ENCODE data around the gene DUSP14. TPM values are rescaled to one million over a fixed set of nuclear protein-coding genes. Genes with fewer than 3 reads are reported as not detected.

DUSP14 gene
- total RNA-seq, 1 experiment from 2014 or later = 22.4 TPM

GRCh38 chr17:37476431-37477120 is 13.1 kb upstream of the DUSP14 start:
- peaks cover 40% of the 10 kb centered on the region for H3K36me3 Mint-ChIP-seq
- DNase-seq (ENCODE audit: low spot score) (no peak), ATAC-seq (no peak)
- no peaks in the 10 kb centered on the region for H3K27me3 Mint-ChIP-seq (ENCODE audit: low read depth)
- peaks cover 9% of the 10 kb centered on the region for H3K4me1 Mint-ChIP-seq
- H3K4me3 Mint-ChIP-seq = no peak overlapping the region
- TF ChIP-seq, protein P1, sequence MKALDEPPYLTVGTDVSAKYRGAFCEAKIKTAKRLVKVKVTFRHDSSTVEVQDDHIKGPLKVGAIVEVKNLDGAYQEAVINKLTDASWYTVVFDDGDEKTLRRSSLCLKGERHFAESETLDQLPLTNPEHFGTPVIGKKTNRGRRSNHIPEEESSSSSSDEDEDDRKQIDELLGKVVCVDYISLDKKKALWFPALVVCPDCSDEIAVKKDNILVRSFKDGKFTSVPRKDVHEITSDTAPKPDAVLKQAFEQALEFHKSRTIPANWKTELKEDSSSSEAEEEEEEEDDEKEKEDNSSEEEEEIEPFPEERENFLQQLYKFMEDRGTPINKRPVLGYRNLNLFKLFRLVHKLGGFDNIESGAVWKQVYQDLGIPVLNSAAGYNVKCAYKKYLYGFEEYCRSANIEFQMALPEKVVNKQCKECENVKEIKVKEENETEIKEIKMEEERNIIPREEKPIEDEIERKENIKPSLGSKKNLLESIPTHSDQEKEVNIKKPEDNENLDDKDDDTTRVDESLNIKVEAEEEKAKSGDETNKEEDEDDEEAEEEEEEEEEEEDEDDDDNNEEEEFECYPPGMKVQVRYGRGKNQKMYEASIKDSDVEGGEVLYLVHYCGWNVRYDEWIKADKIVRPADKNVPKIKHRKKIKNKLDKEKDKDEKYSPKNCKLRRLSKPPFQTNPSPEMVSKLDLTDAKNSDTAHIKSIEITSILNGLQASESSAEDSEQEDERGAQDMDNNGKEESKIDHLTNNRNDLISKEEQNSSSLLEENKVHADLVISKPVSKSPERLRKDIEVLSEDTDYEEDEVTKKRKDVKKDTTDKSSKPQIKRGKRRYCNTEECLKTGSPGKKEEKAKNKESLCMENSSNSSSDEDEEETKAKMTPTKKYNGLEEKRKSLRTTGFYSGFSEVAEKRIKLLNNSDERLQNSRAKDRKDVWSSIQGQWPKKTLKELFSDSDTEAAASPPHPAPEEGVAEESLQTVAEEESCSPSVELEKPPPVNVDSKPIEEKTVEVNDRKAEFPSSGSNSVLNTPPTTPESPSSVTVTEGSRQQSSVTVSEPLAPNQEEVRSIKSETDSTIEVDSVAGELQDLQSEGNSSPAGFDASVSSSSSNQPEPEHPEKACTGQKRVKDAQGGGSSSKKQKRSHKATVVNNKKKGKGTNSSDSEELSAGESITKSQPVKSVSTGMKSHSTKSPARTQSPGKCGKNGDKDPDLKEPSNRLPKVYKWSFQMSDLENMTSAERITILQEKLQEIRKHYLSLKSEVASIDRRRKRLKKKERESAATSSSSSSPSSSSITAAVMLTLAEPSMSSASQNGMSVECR (CRISPR knock-in tag; IDR thresholded peaks at IDR 0.05; ENCODE audit: borderline replicate concordance) = no peak
- TF ChIP-seq ZNF317 (CRISPR knock-in tag; IDR thresholded peaks at IDR 0.05; ENCODE audit: borderline replicate concordance, low read depth) (no peak), GABPB1 (CRISPR knock-in tag; IDR thresholded peaks at IDR 0.05) (no peak), TCF7 (CRISPR knock-in tag; IDR thresholded peaks at IDR 0.05; ENCODE audit: low read depth) (no peak), MYBL2 (CRISPR knock-in tag; IDR thresholded peaks at IDR 0.05) (no peak), ZNF416 (CRISPR knock-in tag; IDR thresholded peaks at IDR 0.05) (no peak), ETV6 (CRISPR knock-in tag; IDR thresholded peaks at IDR 0.05) (no peak), ZNF232 (CRISPR knock-in tag; IDR thresholded peaks at IDR 0.05) (no peak), NR3C1 (CRISPR knock-in tag; conservative IDR thresholded peaks at IDR 0.05; ENCODE audit: low read depth) (no peak), KAT7 (CRISPR knock-in tag; IDR thresholded peaks at IDR 0.05; ENCODE audit: borderline replicate concordance) (no peak), ZNF263 (CRISPR knock-in tag; IDR thresholded peaks at IDR 0.05; ENCODE audit: low read depth) (no peak), NR2C2 (CRISPR knock-in tag; IDR thresholded peaks at IDR 0.05) (no peak), HMGXB4 (CRISPR knock-in tag; IDR thresholded peaks at IDR 0.05) (no peak), USF2 (CRISPR knock-in tag; IDR thresholded peaks at IDR 0.05) (no peak)
- TF ChIP-seq, protein P2, sequence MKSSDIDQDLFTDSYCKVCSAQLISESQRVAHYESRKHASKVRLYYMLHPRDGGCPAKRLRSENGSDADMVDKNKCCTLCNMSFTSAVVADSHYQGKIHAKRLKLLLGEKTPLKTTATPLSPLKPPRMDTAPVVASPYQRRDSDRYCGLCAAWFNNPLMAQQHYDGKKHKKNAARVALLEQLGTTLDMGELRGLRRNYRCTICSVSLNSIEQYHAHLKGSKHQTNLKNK (CRISPR knock-in tag; IDR thresholded peaks at IDR 0.05) = no peak
- TF ChIP-seq, protein P3, sequence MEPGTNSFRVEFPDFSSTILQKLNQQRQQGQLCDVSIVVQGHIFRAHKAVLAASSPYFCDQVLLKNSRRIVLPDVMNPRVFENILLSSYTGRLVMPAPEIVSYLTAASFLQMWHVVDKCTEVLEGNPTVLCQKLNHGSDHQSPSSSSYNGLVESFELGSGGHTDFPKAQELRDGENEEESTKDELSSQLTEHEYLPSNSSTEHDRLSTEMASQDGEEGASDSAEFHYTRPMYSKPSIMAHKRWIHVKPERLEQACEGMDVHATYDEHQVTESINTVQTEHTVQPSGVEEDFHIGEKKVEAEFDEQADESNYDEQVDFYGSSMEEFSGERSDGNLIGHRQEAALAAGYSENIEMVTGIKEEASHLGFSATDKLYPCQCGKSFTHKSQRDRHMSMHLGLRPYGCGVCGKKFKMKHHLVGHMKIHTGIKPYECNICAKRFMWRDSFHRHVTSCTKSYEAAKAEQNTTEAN (CRISPR knock-in tag; IDR thresholded peaks at IDR 0.05) = no peak
- TF ChIP-seq, protein P4, sequence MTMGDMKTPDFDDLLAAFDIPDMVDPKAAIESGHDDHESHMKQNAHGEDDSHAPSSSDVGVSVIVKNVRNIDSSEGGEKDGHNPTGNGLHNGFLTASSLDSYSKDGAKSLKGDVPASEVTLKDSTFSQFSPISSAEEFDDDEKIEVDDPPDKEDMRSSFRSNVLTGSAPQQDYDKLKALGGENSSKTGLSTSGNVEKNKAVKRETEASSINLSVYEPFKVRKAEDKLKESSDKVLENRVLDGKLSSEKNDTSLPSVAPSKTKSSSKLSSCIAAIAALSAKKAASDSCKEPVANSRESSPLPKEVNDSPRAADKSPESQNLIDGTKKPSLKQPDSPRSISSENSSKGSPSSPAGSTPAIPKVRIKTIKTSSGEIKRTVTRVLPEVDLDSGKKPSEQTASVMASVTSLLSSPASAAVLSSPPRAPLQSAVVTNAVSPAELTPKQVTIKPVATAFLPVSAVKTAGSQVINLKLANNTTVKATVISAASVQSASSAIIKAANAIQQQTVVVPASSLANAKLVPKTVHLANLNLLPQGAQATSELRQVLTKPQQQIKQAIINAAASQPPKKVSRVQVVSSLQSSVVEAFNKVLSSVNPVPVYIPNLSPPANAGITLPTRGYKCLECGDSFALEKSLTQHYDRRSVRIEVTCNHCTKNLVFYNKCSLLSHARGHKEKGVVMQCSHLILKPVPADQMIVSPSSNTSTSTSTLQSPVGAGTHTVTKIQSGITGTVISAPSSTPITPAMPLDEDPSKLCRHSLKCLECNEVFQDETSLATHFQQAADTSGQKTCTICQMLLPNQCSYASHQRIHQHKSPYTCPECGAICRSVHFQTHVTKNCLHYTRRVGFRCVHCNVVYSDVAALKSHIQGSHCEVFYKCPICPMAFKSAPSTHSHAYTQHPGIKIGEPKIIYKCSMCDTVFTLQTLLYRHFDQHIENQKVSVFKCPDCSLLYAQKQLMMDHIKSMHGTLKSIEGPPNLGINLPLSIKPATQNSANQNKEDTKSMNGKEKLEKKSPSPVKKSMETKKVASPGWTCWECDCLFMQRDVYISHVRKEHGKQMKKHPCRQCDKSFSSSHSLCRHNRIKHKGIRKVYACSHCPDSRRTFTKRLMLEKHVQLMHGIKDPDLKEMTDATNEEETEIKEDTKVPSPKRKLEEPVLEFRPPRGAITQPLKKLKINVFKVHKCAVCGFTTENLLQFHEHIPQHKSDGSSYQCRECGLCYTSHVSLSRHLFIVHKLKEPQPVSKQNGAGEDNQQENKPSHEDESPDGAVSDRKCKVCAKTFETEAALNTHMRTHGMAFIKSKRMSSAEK (CRISPR knock-in tag; IDR thresholded peaks at IDR 0.05; ENCODE audit: borderline replicate concordance) = no peak
- CTCF ChIA-PET = no interaction called here
- H3K27ac Mint-ChIP-seq = no peak overlapping the region
- POLR2A ChIA-PET = no interaction called here
- H3K9me3 Mint-ChIP-seq = no peaks in the 10 kb centered on the region

Data from WTC11 (cell line).